ENCODE results near the gene RAB6C.
"Not testable (repeated sequence)": the region's sequence is repeated elsewhere in the genome, so short reads cannot be mapped to it uniquely, and the experiment has no call there.

The RAB6C gene

DNA sequence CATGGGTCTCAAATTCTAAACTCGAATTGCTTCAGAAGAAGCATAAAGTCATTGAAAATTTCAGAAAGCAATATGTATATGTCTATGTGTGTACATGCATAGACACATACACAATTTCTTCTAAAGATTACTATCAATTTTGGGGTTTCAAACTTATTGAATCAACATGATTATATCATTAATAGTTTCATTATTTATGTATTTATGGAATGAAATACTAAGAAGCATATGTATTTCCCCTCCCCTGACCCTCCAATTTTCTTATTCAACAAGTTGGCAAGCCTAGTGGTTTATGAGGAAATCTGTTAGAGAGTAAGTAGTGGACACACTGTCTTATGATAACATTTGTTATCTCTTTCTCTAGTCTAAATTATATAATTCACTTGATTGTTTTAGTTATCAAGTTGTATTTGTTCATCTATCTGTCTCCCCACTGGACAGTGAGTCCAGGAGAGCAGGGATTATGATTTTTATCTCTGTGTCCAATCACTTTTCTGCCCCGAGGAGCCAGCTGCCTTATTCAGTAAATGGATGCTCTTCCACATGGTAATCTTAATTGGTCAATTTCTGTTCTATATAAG, 17.3 kb downstream of the RAB6C start:
- not testable (repeated sequence) for DNase-seq

DNA sequence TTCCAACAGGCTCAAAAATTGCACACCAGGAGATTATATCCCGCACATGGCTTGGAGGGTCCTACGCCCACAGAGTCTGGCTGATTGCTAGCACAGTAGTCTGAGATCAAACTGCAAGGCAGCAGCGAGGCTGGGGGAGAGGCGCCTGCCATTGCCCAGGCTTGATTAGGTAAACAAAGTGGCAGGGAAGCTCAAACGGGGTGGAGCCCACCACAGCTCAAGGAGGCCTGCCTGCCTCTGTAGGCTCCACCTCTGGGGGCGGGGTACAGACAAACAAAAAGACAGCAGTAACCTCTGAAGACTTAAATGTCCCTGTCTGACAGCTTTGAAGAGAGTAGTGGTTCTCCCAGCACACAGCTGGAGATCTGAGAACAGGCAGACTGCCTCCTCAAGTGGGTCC, 19.3 kb downstream of the RAB6C start:
- not testable (repeated sequence) for DNase-seq

- not testable (repeated sequence) for DNase-seq
Measured at GRCh38 chr2:130005862-130006261, 26.4 kb downstream of the RAB6C start.

DNA sequence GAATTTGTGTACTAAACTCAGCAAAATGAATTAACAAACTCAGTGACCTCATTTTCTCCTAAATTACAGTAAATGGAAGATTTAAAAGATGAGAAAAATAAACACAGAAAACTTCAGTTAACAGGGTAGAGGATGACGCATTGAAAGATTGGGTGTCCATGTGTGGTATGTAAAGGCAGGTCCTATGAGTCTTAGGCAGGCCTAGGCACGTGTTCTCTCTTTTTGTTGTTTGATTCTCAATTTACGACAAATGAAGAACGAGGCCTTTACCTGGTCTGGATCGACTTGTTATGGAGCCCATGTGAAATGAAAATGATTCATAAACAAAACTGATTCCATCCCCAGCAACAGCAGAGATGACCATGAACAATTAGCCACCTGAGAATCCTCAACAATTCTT, 37.2 kb downstream of the RAB6C start:
- DNase-seq: not testable (repeated sequence)

GRCh38 chr2:130019402-130019801, 39.9 kb downstream of the RAB6C start:
- no peak for DNase-seq

DNA sequence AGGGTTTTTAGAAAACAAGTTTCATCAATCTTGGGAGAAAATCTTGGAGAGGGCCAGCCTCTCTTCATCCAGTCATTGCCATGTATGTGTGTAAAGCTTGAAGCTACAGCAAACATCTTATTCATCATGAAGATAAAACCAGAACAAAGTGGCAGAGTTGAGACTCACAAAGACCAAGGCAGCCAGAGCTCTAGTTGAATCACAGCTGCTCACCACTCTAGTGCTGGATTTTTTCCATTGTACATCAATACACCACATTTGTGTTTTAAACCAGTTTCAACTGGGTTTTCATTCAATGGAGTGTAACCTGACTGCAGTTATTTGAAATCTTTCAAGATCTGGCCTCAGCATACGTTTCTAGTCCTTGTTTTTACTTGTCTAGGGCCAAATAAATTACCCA, 40.6 kb downstream of the RAB6C start:
- not testable (repeated sequence) for DNase-seq

DNA sequence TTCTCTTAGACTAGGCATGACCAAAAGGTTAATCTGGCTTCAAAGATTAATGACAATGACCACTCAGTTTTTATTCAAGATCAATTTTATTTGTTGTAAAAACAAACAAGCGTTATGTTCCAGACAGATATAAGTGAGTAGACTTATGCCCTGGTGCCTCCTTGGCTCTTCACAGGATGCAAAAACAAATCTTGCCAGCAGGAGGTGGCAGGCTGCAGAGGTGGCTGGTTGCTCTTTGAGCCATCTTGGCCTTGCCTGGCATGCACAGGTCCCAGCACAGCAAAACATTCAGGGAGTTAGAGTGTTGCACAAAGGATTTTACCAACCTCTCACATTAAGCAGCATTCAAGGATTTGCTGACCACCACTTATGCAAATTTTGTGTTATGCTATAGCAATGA, 46.5 kb downstream of the RAB6C start:
- not testable (repeated sequence) for DNase-seq

All from amniotic stem cell (primary cell).